CD4-positive, alpha-beta T cell (primary cell): ENCODE measurements around the gene RAB11FIP3. TPM values are rescaled to one million over a fixed set of nuclear protein-coding genes. Genes with fewer than 3 reads are reported as not detected.

ENCODE experiments used
- ATAC-seq: fragments of 200-7000 bp; cut with Tn5 transposase; one replicate; pipeline ENCODE4 v1.10.0; 2022; ENCODE audit warnings: mild to moderate bottlenecking; ENCODE audit not compliant: poor library complexity
- CTCF ChIA-PET: fragments of 350-600 bp; sonication (Branson Sonifier 250); formaldehyde crosslinking; loops from one replicate; lab custom pipeline; 2021; ENCODE audit warnings: antibody characterized with exemption, inconsistent platforms; lab: Charles Lee
- POLR2A ChIA-PET: fragments of 350-600 bp; sonication (Branson Sonifier 250); formaldehyde crosslinking; loops from one replicate; lab custom pipeline; 2021; ENCODE audit warnings: antibody characterized with exemption, inconsistent platforms; lab: Charles Lee
- DNase-seq, 14 experiments: peaks; one replicate each; pipeline ENCODE4 v3.0.0-alpha.2; 2013 to 2020; ENCODE audit warnings: mixed read lengths in 2 of 14
- H3K27ac ChIP-seq, 2 donors: one replicate each; pipeline versions ENCODE4 v1.5.1 to v1.7.0; 2013; ENCODE audit warnings: low read length in 2 of 2, low read depth in 1 of 2, mild to moderate bottlenecking in 1 of 2
- H3K27me3 ChIP-seq, 2 experiments: 1 replicate in 1 of 2; 2 replicates in 1 of 2; pipeline versions ENCODE4 v1.6.1 to v1.7.0; 2013; ENCODE audit warnings: low read length in 2 of 2, control low read depth in 1 of 2, mild to moderate bottlenecking in 1 of 2, moderate library complexity in 1 of 2; ENCODE audit not compliant: insufficient read depth in 2 of 2, control insufficient read depth in 1 of 2
- H3K36me3 ChIP-seq: one replicate; pipeline ENCODE4 v1.6.1; 2013; ENCODE audit warnings: low read length, control low read depth; ENCODE audit not compliant: insufficient read depth
- H3K4me1 ChIP-seq: one replicate; pipeline ENCODE4 v1.6.1; 2013; ENCODE audit warnings: low read length, control low read depth; ENCODE audit not compliant: insufficient read depth
- H3K4me3 ChIP-seq: one replicate; pipeline ENCODE4 v1.5.1; 2013; ENCODE audit warnings: mild to moderate bottlenecking, low read length, moderate library complexity
- H3K9me3 ChIP-seq, 2 experiments: 1 replicate in 1 of 2; 2 replicates in 1 of 2; pipeline versions ENCODE4 v1.6.1 to v1.7.0; 2013; ENCODE audit warnings: low read length in 2 of 2, mild to moderate bottlenecking in 2 of 2, control low read depth in 1 of 2, moderate library complexity in 1 of 2; ENCODE audit not compliant: control insufficient read depth in 1 of 2, insufficient read depth in 1 of 2
- H3K27ac Mint-ChIP-seq: one replicate; pipeline ENCODE4 v1.8.0; 2020; ENCODE audit warnings: mixed read lengths
- H3K27me3 Mint-ChIP-seq: one replicate; pipeline ENCODE4 v1.8.0; 2021; ENCODE audit warnings: mixed read lengths
- H3K36me3 Mint-ChIP-seq: one replicate; pipeline ENCODE4 v1.8.0; 2021; ENCODE audit warnings: low read depth, mixed read lengths
- H3K4me1 Mint-ChIP-seq: one replicate; pipeline ENCODE4 v1.8.0; 2021; ENCODE audit warnings: low read depth, mixed read lengths
- H3K4me3 Mint-ChIP-seq: one replicate; pipeline ENCODE4 v1.8.0; 2020; ENCODE audit warnings: mild to moderate bottlenecking, mixed read lengths
- H3K9me3 Mint-ChIP-seq: one replicate; pipeline ENCODE4 v1.8.0; 2020; ENCODE audit warnings: mixed read lengths
- intact Hi-C, 2 experiments: fragments of 100-400 bp; cut with DNase I in 1 of 2; cut with micrococcal nuclease in 1 of 2; formaldehyde crosslinking; loops; one replicate each; pipeline versions ENCODE4 v1.15.1 to v1.9.0; 2023 to 2025; cut with DNase I, micrococcal nuclease
- total RNA-seq, 174 experiments: library from RNA in 2 of 174; stranded (reverse) in 2 of 174; gene quantifications; one replicate each; pipeline ENCODE4 v1.2.3 and lab custom pipeline; 2021 to 2026
- TF ChIP-seq, protein P1 (sequence below): fragments of 200-600 bp; IDR thresholded peaks from one replicate; pipeline ENCODE4 v1.8.0; 2022; ENCODE audit warnings: antibody characterized with exemption, mild to moderate bottlenecking

The RAB11FIP3 gene
- total RNA-seq, 2 experiments from 2014 or later = 28.4 to 29.0 TPM

DNA sequence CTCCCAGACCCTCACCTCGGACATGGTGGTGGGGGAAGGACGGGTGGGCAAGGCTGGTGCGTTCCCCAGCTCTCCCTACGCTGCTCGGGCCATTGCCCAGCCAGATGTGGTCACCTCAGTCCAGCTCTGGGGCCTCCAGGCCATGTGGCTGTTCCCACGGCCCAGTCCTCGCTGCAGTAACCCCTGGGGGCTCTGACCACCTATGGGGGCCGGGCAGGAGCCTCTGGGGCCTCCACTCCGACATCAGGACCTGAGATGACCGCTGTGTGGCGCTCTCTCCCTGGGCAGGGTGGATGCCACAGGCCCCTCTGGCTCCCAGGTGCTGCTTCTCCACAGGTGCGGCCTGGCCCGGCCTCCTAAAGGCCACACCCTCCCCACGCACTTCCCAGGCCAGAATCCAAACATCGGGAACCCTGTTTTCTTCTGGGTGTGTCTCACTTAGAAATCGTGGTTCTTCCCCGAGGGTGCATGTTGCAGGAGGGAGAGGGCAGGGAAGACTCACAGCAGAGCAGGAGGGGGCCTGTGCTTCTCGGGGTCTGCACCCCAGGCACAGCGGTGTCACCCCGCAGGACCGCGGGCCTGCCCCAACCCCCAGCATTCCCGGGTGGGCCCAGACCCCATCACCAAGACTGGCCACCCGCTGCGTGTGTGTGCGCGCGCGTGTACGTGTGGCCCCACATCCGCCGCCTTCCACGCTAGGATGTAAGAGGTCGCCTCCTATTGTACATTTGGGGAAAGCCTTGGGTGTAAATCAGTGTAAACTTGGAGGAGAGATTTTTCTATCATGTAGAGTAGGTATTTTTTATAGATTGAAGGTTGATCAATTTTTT lies 96.1 kb downstream of the RAB11FIP3 start:
- Histone ChIP-seq H3K4me1 (peaks cover 17% of the 10 kb centered on the region), H3K4me3 (no peak overlapping the region), H3K27me3 (no peaks in the 10 kb centered on the region), H3K27ac (no peak overlapping the region), H3K9me3 (no peaks in the 10 kb centered on the region), H3K36me3 (no peaks in the 10 kb centered on the region)
- H3K4me1 Mint-ChIP-seq = peaks cover 14% of the 10 kb centered on the region
- ChIA-PET CTCF (no interaction called here), POLR2A (no interaction called here)
- H3K4me3 Mint-ChIP-seq = no peak overlapping the region
- DNase-seq (no peak), ATAC-seq (no peak)
- no peaks in the 10 kb centered on the region for H3K36me3 Mint-ChIP-seq
- H3K27me3 Mint-ChIP-seq = no peaks in the 10 kb centered on the region
- no peaks in the 10 kb centered on the region for H3K9me3 Mint-ChIP-seq
- H3K27ac Mint-ChIP-seq = no peak overlapping the region
- intact Hi-C loops = no loop called here
- TF ChIP-seq, protein P1, sequence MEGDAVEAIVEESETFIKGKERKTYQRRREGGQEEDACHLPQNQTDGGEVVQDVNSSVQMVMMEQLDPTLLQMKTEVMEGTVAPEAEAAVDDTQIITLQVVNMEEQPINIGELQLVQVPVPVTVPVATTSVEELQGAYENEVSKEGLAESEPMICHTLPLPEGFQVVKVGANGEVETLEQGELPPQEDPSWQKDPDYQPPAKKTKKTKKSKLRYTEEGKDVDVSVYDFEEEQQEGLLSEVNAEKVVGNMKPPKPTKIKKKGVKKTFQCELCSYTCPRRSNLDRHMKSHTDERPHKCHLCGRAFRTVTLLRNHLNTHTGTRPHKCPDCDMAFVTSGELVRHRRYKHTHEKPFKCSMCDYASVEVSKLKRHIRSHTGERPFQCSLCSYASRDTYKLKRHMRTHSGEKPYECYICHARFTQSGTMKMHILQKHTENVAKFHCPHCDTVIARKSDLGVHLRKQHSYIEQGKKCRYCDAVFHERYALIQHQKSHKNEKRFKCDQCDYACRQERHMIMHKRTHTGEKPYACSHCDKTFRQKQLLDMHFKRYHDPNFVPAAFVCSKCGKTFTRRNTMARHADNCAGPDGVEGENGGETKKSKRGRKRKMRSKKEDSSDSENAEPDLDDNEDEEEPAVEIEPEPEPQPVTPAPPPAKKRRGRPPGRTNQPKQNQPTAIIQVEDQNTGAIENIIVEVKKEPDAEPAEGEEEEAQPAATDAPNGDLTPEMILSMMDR = no peak

DNA sequence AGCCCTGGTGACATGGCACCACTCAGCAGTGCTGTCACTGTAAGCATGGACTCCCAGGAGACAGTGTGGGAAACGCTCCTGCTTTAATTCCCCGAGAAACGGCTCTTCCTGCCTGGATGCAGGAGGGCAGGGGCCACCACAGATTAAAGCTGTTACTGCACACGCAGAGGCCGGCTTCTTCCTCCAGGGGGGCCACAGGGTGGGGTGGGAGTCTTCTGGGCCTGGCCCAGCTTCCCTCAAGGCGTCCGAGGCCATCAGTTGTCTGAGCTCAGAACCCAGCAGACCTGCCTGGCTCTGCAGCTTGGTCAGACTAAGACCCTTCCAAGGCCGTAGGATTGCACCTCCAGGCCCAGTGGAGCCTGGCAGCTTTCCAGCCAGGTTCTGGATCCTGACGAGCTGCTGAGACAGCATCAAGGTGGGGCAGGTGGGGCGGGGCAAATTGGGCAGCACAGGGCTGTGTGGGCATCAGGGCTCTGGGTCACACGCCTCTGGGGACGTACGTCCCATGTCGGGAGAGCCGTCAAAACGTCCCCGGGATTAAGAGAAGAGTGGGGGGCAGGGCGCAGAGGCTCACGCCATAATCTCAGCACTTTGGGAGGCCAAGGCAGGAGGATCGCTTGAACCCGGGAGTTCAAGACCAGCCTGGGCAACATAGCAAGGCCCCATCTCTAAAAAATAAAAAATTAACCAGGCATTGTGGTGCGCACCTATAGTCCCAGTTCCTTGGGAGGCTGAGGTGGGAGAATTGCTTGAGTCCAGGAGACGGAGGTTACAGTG lies 97.1 kb downstream of the RAB11FIP3 start:
- Histone ChIP-seq H3K4me3 (no peak overlapping the region), H3K27ac (no peak overlapping the region), H3K9me3 (no peaks in the 10 kb centered on the region), H3K27me3 (no peaks in the 10 kb centered on the region), H3K4me1 (peaks cover 21% of the 10 kb centered on the region), H3K36me3 (no peaks in the 10 kb centered on the region)
- peak overlapping the region; percentile 65 for H3K4me3 Mint-ChIP-seq
- intact Hi-C loops = no loop called here
- TF ChIP-seq, protein P1 = no peak
- DNase-seq (no peak), ATAC-seq (no peak)
- H3K4me1 Mint-ChIP-seq = peaks cover 16% of the 10 kb centered on the region
- H3K27me3 Mint-ChIP-seq = no peaks in the 10 kb centered on the region
- no peak overlapping the region for H3K27ac Mint-ChIP-seq
- ChIA-PET POLR2A (no interaction called here), CTCF (no interaction called here)
- H3K36me3 Mint-ChIP-seq = no peaks in the 10 kb centered on the region
- no peaks in the 10 kb centered on the region for H3K9me3 Mint-ChIP-seq

GRCh38 chr16:523097-523741 lies 97.8 kb downstream of the RAB11FIP3 start:
- Mint-ChIP-seq H3K4me3 (peak overlapping the region; percentile 65), H3K27ac (no peak overlapping the region), H3K9me3 (no peaks in the 10 kb centered on the region), H3K4me1 (peaks cover 16% of the 10 kb centered on the region), H3K27me3 (no peaks in the 10 kb centered on the region), H3K36me3 (no peaks in the 10 kb centered on the region)
- no peaks in the 10 kb centered on the region for H3K27me3 ChIP-seq
- intact Hi-C loops = no loop called here
- no peaks in the 10 kb centered on the region for H3K9me3 ChIP-seq
- CTCF ChIA-PET = no interaction called here
- POLR2A ChIA-PET = no interaction called here
- no peak overlapping the region for H3K27ac ChIP-seq
- no peak for DNase-seq
- TF ChIP-seq, protein P1 = no peak
- peaks cover 22% of the 10 kb centered on the region for H3K4me1 ChIP-seq
- no peak for ATAC-seq
- H3K36me3 ChIP-seq = no peaks in the 10 kb centered on the region
- no peak overlapping the region for H3K4me3 ChIP-seq
